GM21528 (cell line): ENCODE data around the gene ELMO1.

Experiments
- ATAC-seq: cut with Tn5 transposase; IDR thresholded peaks from one replicate; pipeline ENCODE4 v1.9.1; 2021; ENCODE audit warnings: mild to moderate bottlenecking, moderate library complexity; ENCODE audit not compliant: unreplicated experiment, low FRiP score

Gene ELMO1

GRCh38 chr7:37434529-37434928 is 14.1 kb downstream of the ELMO1 start:
- ATAC-seq, result no peak

GRCh38 chr7:37433166-37433565 is 15.5 kb downstream of the ELMO1 start:
- ATAC-seq, result no peak

DNA sequence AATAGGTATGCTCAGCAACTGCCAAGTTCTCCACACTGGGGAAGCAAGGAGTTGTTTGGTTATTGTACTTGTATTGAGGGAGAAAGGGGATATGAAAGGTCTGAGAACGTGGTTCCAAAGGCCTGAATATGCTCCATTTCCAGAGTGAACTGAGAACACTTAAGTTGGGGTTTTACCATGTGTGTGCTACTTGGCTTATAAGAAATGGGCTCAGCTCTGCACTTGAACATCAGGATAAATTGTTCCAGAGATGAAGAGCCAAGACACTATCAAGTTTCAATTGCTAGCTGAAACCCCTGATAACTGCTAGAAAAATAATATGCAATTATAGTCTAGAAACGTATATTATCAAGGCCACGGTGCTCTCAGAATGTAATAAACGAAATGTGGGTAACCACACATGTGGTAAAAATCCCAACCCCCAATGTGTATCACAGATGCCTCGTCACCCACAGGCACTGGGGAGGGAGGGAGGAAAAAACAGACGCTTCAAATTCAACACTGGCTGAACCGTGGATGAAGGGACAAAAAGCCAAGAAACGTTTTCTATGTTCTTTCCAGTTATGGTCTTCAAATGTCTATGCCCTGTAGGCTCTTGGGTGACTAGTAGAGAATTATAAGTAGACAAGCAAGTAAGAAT is 16.3 kb downstream of the ELMO1 start:
- no peak for ATAC-seq

- ATAC-seq, result no peak
These were observed 17.3 kb downstream of the ELMO1 start for GRCh38 chr7:37431413-37431812.

DNA sequence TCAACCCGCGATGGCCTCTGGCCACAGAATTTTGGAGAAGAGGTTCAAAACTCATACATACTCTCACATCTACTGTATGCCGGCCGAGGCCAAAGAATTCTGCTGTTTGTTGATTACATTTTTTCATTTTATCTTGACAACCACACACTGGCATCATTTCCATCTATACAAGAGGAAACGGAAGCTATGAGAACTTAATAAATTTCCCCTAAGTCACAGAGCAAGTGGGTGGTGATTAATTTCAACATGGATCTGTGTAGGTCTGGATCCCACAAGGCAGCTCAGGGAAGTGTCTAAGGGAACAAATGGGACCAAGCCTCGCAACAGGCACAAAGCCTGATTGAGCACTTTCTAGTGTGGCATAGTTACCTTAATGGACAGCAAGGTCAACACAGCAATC is 18.0 kb downstream of the ELMO1 start:
- ATAC-seq, result no peak

GRCh38 chr7:37430171-37430570 is 18.5 kb downstream of the ELMO1 start:
- no peak for ATAC-seq

DNA sequence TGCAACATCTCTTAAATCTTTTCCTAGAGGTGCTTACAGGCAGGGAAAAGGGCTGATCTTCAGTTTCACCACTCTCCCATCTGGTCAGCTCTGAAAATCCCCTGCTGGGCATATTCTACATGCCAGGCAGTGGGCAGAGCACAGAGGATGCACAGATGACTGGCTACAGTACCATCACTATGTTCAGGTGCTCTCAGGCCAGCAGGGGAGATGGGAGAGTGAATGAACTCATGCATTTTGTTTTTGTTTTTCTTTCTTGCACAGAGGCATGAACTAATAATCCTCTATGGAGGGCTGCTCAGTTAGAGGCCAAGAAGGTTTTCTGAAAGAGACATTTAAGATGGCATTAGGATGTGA is 19.3 kb downstream of the ELMO1 start:
- ATAC-seq, result no peak

GRCh38 chr7:37428681-37429434 is 19.8 kb downstream of the ELMO1 start:
- ATAC-seq, result no peak

DNA sequence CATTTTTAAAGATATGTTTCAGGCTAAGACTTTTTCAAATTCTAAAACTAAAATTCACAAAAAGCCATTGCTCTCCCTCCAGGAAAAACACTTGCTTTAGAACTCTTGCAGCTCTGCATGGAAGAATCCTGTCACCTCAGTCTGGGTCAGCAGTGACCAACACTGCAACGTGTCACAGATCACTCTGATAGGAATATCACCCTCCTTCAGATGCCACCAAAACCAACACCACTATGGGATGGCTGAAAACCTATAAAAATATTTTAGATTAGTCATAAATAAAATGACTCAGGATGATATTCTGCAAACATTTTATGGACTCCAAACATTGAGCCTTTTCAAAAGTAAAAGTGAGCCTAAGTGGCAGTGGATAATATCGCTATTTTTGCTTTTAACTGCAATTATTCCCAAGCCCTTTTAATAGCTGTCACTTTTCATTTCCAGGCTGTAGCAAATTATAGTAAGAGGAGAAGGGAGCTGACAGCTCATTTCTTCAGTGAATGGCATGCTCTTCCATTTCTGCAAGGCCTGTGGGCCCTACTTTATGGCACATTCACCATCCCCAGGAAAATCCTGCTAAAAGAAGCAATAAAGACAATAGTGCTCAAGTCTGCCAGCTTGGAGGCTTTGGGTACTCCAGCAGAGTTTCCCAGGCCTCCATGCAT is 21.3 kb downstream of the ELMO1 start:
- no peak for ATAC-seq

GRCh38 chr7:37425498-37425897 is 23.2 kb downstream of the ELMO1 start:
- no peak for ATAC-seq

DNA sequence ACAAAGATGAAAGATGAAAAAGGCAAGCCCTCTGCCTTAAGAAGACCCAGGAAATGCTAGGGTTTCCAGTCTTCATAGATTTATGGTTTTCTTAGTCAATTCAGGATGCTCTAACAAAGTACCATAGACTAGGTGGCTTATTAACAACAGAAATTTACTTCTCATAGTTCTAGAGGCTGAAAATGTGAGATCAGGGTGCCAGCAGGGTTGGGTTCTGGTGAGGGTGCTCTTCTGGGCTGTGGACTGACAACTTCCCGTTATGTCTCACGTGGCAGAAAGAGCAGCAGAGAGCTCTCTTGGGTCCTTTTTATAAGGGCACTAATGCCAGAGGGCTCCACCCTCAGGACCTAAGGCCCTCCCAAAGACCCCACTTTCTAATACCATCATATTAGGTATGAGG is 23.7 kb downstream of the ELMO1 start:
- ATAC-seq, result no peak

DNA sequence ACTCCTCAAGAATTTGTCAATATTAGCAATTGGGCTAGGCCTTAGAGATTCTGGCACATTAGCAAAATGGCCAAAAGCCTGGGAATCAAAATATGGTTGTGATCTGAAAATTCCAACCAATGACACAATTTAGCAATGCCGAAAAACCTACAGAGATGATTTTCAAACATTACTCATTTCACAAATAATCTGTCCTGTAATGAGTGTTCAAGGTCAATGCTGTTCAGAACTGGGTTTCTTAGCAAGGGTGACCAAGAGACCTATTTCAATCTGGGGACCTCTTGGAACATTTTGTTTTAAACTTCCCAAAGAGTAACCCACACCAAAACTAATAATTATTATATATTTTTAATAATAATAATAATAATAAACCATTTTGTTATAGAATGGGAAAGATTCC is 24.1 kb downstream of the ELMO1 start:
- no peak for ATAC-seq

- ATAC-seq, result no peak
These were observed 26.7 kb downstream of the ELMO1 start for GRCh38 chr7:37421861-37422500.

DNA sequence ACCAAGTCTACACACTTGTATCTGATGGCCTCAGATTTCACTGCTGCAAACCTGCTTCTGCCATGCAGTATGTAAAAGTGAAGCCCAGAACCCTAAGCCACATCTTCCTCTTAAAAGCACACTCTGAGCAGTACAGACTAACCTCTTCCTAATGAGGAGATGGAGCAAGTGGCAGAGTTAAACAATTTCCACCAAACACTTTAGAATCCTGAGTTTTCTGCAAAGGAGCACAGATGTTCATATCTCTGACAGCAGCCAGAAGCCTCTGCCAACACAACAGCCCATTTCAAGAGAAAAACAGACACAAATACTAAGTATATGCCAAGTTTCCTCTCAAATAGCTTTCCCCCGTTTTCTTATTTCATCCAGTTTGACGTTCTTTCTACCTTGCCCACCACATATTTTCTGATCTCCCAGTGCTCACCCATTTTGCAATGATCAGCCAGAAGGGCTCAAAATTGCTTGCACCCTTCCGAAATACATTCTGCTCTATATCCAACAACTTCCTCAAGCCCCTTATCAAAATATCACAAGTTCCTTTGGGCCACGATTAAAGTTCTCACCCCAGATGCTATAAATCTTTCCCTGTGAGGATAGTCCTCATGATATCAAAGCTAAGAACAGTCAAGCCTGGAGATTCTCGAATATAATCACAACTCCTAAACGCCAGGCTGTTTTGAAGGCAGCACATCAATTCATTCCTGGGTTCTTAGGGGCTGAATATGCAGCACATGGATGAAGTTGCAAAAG is 27.5 kb downstream of the ELMO1 start:
- ATAC-seq, result no peak

DNA sequence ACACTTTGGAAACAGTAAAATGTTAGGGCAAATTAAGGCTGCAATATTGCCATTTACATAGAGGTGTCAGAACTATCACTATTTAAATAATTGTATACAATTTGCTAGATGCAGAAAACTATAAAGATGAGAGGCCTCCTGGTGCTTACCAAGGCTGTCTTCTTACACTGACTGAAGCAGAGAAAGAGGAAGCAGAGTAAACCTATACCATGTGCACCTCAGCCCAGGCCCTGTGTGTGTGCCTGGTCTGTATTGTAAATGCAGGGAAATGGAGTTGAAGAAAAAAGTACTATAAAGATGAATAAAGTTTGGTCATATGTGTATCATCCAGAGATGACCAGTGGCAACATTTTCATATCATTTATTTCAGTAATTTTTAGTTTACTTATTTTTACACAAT is 29.2 kb downstream of the ELMO1 start:
- no peak for ATAC-seq

DNA sequence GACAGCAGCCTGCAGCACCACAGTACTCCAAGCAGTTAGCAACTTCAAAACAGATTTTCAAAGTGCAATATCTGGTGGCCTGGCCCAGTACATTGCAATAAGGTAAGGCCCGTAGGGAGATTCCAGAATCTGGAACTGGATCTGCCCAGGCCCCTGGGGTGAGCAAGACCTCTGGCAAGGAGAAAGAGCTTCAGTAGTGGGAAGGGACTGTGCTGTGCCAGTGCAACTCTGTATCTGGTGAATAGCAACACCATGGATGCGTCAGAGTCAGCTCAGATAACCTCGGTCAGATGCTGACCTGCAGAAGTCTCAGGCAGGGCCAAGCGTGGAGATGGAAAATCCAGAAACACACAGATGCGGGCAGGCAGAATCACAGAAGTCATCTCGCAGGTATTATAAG is 30.3 kb downstream of the ELMO1 start:
- no peak for ATAC-seq

GRCh38 chr7:37417107-37417474 is 31.6 kb downstream of the ELMO1 start:
- ATAC-seq, result no peak

DNA sequence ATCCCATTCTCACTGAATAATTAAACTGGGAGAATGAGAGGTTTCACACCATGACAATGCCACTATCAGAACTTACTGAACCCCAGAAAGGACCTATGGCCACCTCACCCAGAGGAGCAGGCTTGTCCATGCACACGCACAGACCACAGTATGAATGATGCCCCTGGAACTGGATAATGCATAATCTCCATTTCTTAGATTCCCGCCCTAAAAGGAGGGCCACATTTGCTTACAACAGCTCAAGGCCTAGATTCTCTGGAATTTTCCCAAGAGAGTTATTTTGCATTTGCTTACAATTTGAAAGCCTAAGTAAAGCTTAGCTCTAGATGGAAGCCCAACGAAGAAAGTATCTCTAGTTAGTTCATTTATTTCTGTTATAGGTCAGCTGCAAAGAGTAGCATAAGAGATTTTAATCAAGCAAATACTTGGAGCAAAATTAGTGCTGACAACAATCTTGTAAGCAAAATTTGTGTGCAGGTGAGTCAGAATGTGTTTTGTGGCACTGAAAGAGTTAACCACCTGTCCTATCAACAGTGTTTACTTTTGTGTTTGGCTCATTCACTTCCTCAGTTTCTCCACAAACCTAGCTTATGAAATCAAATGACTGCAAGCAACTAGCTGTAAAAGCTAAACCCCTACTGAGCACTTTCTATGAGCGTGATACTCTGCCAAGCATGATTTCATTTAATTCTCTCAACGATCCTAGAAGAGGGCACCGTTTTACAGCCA is 32.1 kb downstream of the ELMO1 start:
- ATAC-seq, result no peak

GRCh38 chr7:37415629-37416028 is 33.0 kb downstream of the ELMO1 start:
- no peak for ATAC-seq

DNA sequence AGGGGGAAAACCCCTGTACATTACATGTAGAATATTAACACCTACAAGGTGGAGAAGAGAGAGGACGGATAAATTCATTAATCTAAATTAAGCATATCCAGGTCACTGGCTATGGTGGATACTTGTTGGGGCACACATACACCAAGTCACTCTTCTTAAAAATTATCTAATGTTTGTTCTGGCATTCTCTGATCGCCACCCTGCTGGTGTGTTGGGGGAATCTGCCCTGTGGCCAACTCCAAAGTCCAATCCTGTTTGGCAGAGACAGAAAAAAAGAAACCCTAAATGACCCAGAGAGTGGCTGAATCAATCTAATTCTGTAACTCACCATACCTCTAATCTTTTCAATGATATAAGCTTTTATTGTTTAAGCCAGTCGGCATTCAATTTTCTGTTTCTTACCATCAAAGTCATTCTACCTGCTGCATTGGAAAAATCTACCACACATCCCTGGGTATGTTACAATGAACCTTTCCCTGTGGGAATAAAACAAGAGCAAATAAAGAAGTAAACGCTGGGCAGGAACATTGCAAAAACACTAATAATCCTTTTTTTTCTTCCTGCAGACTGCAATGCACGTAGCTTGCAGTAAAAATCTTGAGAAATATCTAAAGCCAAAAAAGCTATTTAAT is 34.2 kb downstream of the ELMO1 start:
- ATAC-seq, result no peak
